Uterus (tissue), 2 donors: ENCODE data around the gene MCCC2.

ENCODE experiments used
- CTCF ChIP-seq, 4 experiments: fragments of 200-600 bp in 2 of 4; fragments of 450-650 bp in 2 of 4; sonication (generic) in 2 of 4; IDR thresholded peaks; one replicate each; pipeline ENCODE4 v1.5.1; 2016 to 2019; ENCODE audit warnings: antibody characterized with exemption in 4 of 4, mild to moderate bottlenecking in 2 of 4, moderate library complexity in 1 of 4
- POLR2A ChIP-seq, 2 donors: fragments of 450-650 bp; IDR thresholded peaks; one replicate each; pipeline ENCODE4 v1.6.1; 2016; ENCODE audit warnings: antibody characterized with exemption in 2 of 2, mild to moderate bottlenecking in 1 of 2, moderate library complexity in 1 of 2

- TF ChIP-seq CTCF (IDR thresholded peaks at IDR 0.05) (no peak), POLR2A (IDR thresholded peaks at IDR 0.05) (no peak)
Measured at GRCh38 chr5:71582945-71583584, 4.1 kb upstream of the MCCC2 start.
